Neural cell (in vitro differentiated cells): ENCODE data around the gene STARD13. TPM values are rescaled to one million over a fixed set of nuclear protein-coding genes. Genes with fewer than 3 reads are reported as not detected.

Experiments
- H2AFZ ChIP-seq: fragments of 200-600, 300-800 bp; sonication (generic), shearing (Covaris generic); 2 replicates; pipeline ENCODE4 v1.6.0; 2014; ENCODE audit warnings: low read depth, mild to moderate bottlenecking, antibody characterized with exemption, low read length, moderate library complexity
- H3F3A ChIP-seq: fragments of 200-600 bp; shearing (Covaris generic); 2 replicates; pipeline ENCODE4 v1.6.1; 2016; ENCODE audit warnings: mild to moderate bottlenecking, moderate library complexity, mixed read lengths, antibody characterized with exemption, low read length; ENCODE audit not compliant: insufficient read depth, poor library complexity, severe bottlenecking
- H3K27ac ChIP-seq: fragments of 200-600, 300-800 bp; sonication (generic), shearing (Covaris generic); 2 replicates; pipeline ENCODE4 v1.5.1; 2014; ENCODE audit warnings: mild to moderate bottlenecking, low read length, moderate library complexity
- H3K27me3 ChIP-seq: fragments of 300-800, 200-600 bp; sonication (generic), shearing (Covaris generic); 2 replicates; pipeline ENCODE4 v1.6.0; 2014; ENCODE audit warnings: mild to moderate bottlenecking, low read depth, low read length, moderate library complexity; ENCODE audit not compliant: insufficient read depth
- H3K36me3 ChIP-seq: fragments of 300-800, 200-600 bp; sonication (generic), shearing (Covaris generic); 2 replicates; pipeline ENCODE4 v1.5.1; 2014; ENCODE audit warnings: mild to moderate bottlenecking, antibody characterized with exemption, low read length, moderate library complexity; ENCODE audit not compliant: insufficient read depth
- H3K4me2 ChIP-seq: fragments of 300-800, 200-600 bp; sonication (generic), shearing (Covaris generic); 2 replicates; pipeline ENCODE4 v1.6.0; 2014; ENCODE audit warnings: mild to moderate bottlenecking, low read length
- H3K4me3 ChIP-seq: fragments of 300-800, 200-600 bp; sonication (generic), shearing (Covaris generic); 2 replicates; pipeline ENCODE4 v1.5.1; 2014; ENCODE audit warnings: mild to moderate bottlenecking, low read length, moderate library complexity
- H3K79me2 ChIP-seq: fragments of 200-600 bp; shearing (Covaris generic); replicated peaks from 2 replicates; pipeline ENCODE4 v1.6.0; 2014; ENCODE audit warnings: mild to moderate bottlenecking, low read length, moderate library complexity; ENCODE audit not compliant: insufficient read depth
- H3K9ac ChIP-seq: fragments of 300-800, 200-600 bp; sonication (generic), shearing (Covaris generic); 2 replicates; pipeline ENCODE4 v1.6.1; 2016; ENCODE audit warnings: mild to moderate bottlenecking, low read length, mixed read lengths
- H3K9me2 ChIP-seq: fragments of 200-600 bp; shearing (Covaris generic); 2 replicates; pipeline ENCODE4 v1.6.1; 2016; ENCODE audit warnings: mild to moderate bottlenecking, low read length, mixed read lengths; ENCODE audit not compliant: insufficient read depth
- H3K9me3 ChIP-seq: fragments of 200-600, 300-800 bp; sonication (generic), shearing (Covaris generic); 2 replicates; pipeline ENCODE4 v1.6.1; 2016; ENCODE audit warnings: mild to moderate bottlenecking, mixed run types, low read length, moderate library complexity, mixed read lengths
- H4K20me1 ChIP-seq: fragments of 200-600 bp; shearing (Covaris generic); 2 replicates; pipeline ENCODE4 v1.6.1; 2016; ENCODE audit warnings: mild to moderate bottlenecking, mixed run types; ENCODE audit not compliant: insufficient read depth
- EP300 ChIP-seq: fragments of 450-650 bp; conservative IDR thresholded peaks from 2 replicates; pipeline ENCODE4 v1.6.1; 2014; ENCODE audit warnings: antibody characterized with exemption, mild to moderate bottlenecking, moderate library complexity; ENCODE audit not compliant: poor library complexity, severe bottlenecking
- EZH2 ChIP-seq: fragments of 200-600, 300-800 bp; shearing (Covaris generic), sonication (generic); IDR thresholded peaks from 2 replicates; pipeline ENCODE4 v1.6.1; 2014; ENCODE audit warnings: antibody characterized with exemption, low read length, borderline replicate concordance, mild to moderate bottlenecking; ENCODE audit not compliant: insufficient read depth, poor library complexity, severe bottlenecking
- MXI1 ChIP-seq: fragments of 450-650 bp; conservative IDR thresholded peaks from 2 replicates; pipeline ENCODE4 v1.6.1; 2014; ENCODE audit warnings: antibody characterized with exemption, mild to moderate bottlenecking; ENCODE audit not compliant: poor library complexity, severe bottlenecking
- POLR2AphosphoS5 ChIP-seq: IDR thresholded peaks from 2 replicates; pipeline ENCODE4 v1.6.1; 2012
- RAD21 ChIP-seq: fragments of 450-650 bp; conservative IDR thresholded peaks from 2 replicates; pipeline ENCODE4 v1.6.1; 2014; ENCODE audit warnings: antibody characterized with exemption, mild to moderate bottlenecking, moderate library complexity
- SMC3 ChIP-seq: fragments of 450-650 bp; conservative IDR thresholded peaks from 2 replicates; pipeline ENCODE4 v1.6.1; 2014; ENCODE audit warnings: antibody characterized with exemption, mild to moderate bottlenecking, moderate library complexity; ENCODE audit not compliant: poor library complexity
- TAF1 ChIP-seq: IDR thresholded peaks from 2 replicates; pipeline ENCODE4 v1.6.1; 2012; ENCODE audit warnings: low read depth
- polyA plus RNA-seq: library from polyadenylated mRNA; depleted of rRNA; stranded (reverse); fragments of >200 nt; gene quantifications from 2 replicates; pipeline ENCODE4 v1.2.3, GENCODE V29; 2014
- TF ChIP-seq, protein P1 (sequence below): fragments of 450-650 bp; IDR thresholded peaks from 2 replicates; pipeline ENCODE4 v1.5.1; 2014; ENCODE audit warnings: antibody characterized with exemption, mild to moderate bottlenecking, moderate library complexity; ENCODE audit not compliant: poor library complexity, severe bottlenecking
- TF ChIP-seq, protein P2 (sequence below): IDR thresholded peaks from 2 replicates; pipeline ENCODE4 v1.6.1; 2012; ENCODE audit warnings: borderline replicate concordance

STARD13 gene
- polyA plus RNA-seq, 1 donor from 2014 or later: 0.05 TPM

DNA sequence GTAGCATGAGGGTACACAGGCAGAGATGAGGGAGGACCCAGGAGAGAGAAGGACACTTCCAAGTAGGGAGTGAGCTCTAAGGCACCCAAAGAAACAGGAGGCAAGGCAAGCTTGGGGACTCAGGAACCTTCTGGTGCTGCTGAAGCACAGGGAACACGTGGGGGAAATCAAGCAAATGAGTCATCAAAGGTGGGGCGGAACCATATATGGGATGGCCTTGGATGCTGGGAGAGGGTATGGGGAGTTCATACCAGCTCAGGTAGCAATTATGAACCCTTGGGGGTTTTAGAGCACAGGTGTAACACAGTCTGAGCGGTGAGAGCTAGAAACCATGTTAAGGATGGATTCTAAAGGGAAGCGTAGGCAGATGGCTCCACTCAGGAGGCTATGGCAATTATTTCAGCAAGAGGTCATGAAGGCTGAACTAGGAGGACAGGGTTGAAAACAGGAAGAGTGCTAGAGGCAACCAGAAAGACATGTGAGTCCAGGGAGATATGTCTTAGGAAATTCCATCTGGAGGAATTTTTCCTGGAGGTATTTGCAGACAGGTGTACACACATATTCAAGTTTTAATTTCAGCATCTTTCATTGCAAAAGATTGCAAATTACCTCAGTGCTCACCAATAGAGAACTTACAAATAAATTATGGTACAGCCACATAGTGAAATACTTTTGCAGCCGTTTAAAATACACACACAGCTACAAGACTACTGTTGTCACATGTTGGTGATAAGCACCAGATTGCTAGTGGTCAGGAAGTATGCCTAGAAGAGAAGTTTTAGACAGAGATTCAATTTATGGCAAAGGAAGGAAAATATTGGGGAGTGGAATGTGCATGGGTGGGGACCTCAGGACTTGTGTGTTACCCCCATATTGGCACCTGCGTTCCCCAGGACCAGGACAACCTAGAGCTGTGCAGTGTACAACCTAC, 77.0 kb downstream of the STARD13 start:
- Histone ChIP-seq H3F3A (no peaks in the 10 kb centered on the region), H3K4me3 (no peak overlapping the region), H3K36me3 (no peaks in the 10 kb centered on the region), H3K9me2 (no peaks in the 10 kb centered on the region), H2AFZ (no peak overlapping the region), H3K27ac (no peak overlapping the region), H3K4me2 (no peak overlapping the region), H3K9me3 (no peaks in the 10 kb centered on the region), H3K27me3 (no peaks in the 10 kb centered on the region), H3K9ac (no peak overlapping the region), H3K79me2 (no peaks in the 10 kb centered on the region), H4K20me1 (no peaks in the 10 kb centered on the region)
- TF ChIP-seq EP300 (no peak), POLR2AphosphoS5 (no peak), MXI1 (no peak), SMC3 (no peak), EZH2 (no peak), TAF1 (no peak), RAD21 (no peak)
- TF ChIP-seq, protein P1, sequence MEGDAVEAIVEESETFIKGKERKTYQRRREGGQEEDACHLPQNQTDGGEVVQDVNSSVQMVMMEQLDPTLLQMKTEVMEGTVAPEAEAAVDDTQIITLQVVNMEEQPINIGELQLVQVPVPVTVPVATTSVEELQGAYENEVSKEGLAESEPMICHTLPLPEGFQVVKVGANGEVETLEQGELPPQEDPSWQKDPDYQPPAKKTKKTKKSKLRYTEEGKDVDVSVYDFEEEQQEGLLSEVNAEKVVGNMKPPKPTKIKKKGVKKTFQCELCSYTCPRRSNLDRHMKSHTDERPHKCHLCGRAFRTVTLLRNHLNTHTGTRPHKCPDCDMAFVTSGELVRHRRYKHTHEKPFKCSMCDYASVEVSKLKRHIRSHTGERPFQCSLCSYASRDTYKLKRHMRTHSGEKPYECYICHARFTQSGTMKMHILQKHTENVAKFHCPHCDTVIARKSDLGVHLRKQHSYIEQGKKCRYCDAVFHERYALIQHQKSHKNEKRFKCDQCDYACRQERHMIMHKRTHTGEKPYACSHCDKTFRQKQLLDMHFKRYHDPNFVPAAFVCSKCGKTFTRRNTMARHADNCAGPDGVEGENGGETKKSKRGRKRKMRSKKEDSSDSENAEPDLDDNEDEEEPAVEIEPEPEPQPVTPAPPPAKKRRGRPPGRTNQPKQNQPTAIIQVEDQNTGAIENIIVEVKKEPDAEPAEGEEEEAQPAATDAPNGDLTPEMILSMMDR: no peak
- TF ChIP-seq, protein P2, sequence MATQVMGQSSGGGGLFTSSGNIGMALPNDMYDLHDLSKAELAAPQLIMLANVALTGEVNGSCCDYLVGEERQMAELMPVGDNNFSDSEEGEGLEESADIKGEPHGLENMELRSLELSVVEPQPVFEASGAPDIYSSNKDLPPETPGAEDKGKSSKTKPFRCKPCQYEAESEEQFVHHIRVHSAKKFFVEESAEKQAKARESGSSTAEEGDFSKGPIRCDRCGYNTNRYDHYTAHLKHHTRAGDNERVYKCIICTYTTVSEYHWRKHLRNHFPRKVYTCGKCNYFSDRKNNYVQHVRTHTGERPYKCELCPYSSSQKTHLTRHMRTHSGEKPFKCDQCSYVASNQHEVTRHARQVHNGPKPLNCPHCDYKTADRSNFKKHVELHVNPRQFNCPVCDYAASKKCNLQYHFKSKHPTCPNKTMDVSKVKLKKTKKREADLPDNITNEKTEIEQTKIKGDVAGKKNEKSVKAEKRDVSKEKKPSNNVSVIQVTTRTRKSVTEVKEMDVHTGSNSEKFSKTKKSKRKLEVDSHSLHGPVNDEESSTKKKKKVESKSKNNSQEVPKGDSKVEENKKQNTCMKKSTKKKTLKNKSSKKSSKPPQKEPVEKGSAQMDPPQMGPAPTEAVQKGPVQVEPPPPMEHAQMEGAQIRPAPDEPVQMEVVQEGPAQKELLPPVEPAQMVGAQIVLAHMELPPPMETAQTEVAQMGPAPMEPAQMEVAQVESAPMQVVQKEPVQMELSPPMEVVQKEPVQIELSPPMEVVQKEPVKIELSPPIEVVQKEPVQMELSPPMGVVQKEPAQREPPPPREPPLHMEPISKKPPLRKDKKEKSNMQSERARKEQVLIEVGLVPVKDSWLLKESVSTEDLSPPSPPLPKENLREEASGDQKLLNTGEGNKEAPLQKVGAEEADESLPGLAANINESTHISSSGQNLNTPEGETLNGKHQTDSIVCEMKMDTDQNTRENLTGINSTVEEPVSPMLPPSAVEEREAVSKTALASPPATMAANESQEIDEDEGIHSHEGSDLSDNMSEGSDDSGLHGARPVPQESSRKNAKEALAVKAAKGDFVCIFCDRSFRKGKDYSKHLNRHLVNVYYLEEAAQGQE: no peak

DNA sequence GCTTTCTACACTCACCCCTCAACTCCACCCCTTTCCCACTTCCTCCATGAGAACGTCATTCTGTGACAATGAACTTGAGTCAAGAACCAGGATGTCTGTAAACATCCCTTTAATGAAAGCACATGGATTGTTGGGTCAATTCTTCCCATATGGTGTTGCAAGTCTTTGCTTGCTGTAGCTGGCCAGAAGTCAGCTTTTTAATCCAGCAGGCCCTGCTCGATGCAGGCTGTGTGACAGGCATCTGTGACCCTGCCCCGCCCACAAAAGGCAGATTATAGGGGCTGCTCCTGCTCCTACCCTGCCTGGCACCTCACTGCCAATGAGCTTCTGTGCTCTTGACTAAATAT, 78.0 kb downstream of the STARD13 start:
- no peaks in the 10 kb centered on the region for H4K20me1 ChIP-seq

More for the DNA sequence above, 78.0 kb downstream of the STARD13 start:
- H3K9me2 ChIP-seq: no peaks in the 10 kb centered on the region
- H3F3A ChIP-seq: no peaks in the 10 kb centered on the region
- no peaks in the 10 kb centered on the region for H3K36me3 ChIP-seq
- no peak overlapping the region for H2AFZ ChIP-seq
- no peak overlapping the region for H3K27ac ChIP-seq
- no peaks in the 10 kb centered on the region for H3K9me3 ChIP-seq
- TF ChIP-seq RAD21 (no peak), POLR2AphosphoS5 (no peak)
- no peak overlapping the region for H3K4me3 ChIP-seq
- H3K79me2 ChIP-seq: no peaks in the 10 kb centered on the region
- no peaks in the 10 kb centered on the region for H3K27me3 ChIP-seq
- no peak overlapping the region for H3K4me2 ChIP-seq
- no peak overlapping the region for H3K9ac ChIP-seq
